Testis (tissue), 3 donors: ENCODE measurements around the gene MAZ. TPM values are rescaled to one million over a fixed set of nuclear protein-coding genes. Genes with fewer than 3 reads are reported as not detected.

Experiments
- DNase-seq: peaks from one replicate; pipeline ENCODE4 v3.0.0-alpha.2; 2019
- H3K27ac ChIP-seq, 2 donors: fragments of 200-600 bp; sonication (generic); one replicate each; pipeline ENCODE4 v1.5.1; 2019
- H3K27me3 ChIP-seq: fragments of 200-600 bp; sonication (generic); one replicate; pipeline ENCODE4 v1.5.1; 2019
- H3K36me3 ChIP-seq: fragments of 200-600 bp; sonication (generic); one replicate; pipeline ENCODE4 v1.5.1; 2017; ENCODE audit warnings: low read depth; ENCODE audit errors: missing control alignments
- H3K4me1 ChIP-seq: fragments of 200-600 bp; sonication (generic); one replicate; pipeline ENCODE4 v1.5.1; 2019
- H3K4me3 ChIP-seq, 2 donors: fragments of 200-600 bp; sonication (generic); one replicate each; pipeline ENCODE4 v1.5.1; 2017 to 2019
- H3K9me3 ChIP-seq: fragments of 200-600 bp; sonication (generic); one replicate; pipeline ENCODE4 v1.5.1; 2017
- CTCF ChIP-seq, 3 experiments: fragments of 450-650 bp in 2 of 3; fragments of 200-600 bp in 1 of 3; sonication (generic) in 1 of 3; IDR thresholded peaks; one replicate each; pipeline ENCODE4 v1.5.1; 2016 to 2019; ENCODE audit warnings: antibody characterized with exemption in 3 of 3, mild to moderate bottlenecking in 2 of 3, moderate library complexity in 1 of 3
- POLR2A ChIP-seq: fragments of 450-650 bp; IDR thresholded peaks from one replicate; pipeline ENCODE4 v1.6.1; 2017; ENCODE audit warnings: antibody characterized with exemption, mild to moderate bottlenecking, moderate library complexity
- WGBS, 2 donors: methylation state at CpG; one replicate each; pipeline ENCODE4 v1.1.5; 2018; 5-methylcytosine and 5-hydroxymethylcytosine counted together
- intact Hi-C: fragments of 100-400 bp; cut with DNase I; formaldehyde crosslinking; loops from one replicate; pipeline ENCODE4 v1.15.1; 2023; ENCODE audit warnings: low total_unique reads
- polyA plus RNA-seq: library from polyadenylated mRNA; stranded (reverse); fragments of 350-450 nt; fragmentation: Illumina TruSeq; extraction: RNeasy Lipid Tissue Mini Kit (QIAGEN cat#74804); gene quantifications from one replicate; pipeline ENCODE4 v1.2.3, GENCODE V29; 2014; ENCODE audit warnings: low read depth, low replicate concordance; ENCODE audit not compliant: insufficient read depth
- total RNA-seq, 2 donors: library from RNA; depleted of rRNA; stranded (reverse); fragments of >200 nt; gene quantifications; one replicate each; pipeline ENCODE4 v1.2.3, GENCODE V29; 2016

The MAZ gene
- total and polyA plus RNA-seq, 3 donors from 2014 or later, result 173 to 217 (median 186) TPM

DNA sequence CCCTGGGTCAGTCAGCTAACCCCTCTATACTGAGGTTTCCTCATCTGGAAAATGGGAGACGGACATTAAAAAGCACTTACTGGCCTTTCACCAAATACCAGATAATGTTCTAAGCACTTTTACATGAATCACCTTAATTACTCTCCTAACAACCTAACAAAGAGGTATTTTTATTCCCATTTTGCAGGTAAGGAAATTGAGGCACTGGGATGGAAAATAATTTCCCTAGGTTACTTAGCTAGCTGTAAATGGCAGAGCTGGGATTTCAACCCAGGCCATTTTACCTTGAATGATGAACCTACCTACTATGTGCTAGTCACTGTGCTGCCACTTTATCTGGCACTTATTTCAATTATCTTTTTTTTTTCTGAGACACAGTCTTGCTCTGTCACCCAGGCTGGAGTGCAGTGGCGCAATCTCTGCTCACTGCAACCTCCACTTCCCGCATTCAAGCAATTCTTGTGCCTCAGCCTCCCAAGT is 12.1 kb upstream of the MAZ start:
- intact Hi-C loops, result no loop called here
- WGBS, 2 donors, result 96 to 99% methylated on average over 3 of the region's 3 CpGs
- TF ChIP-seq POLR2A (no peak), CTCF (IDR thresholded peaks at IDR 0.05) (no peak)
- H3K36me3 ChIP-seq, result no peaks in the 10 kb centered on the region
- no peaks in the 10 kb centered on the region for H3K9me3 ChIP-seq
- no peak overlapping the region for H3K27ac ChIP-seq
- H3K27me3 ChIP-seq, result no peaks in the 10 kb centered on the region
- no peak for DNase-seq
- no peak overlapping the region for H3K4me3 ChIP-seq
- peaks cover 15% of the 10 kb centered on the region for H3K4me1 ChIP-seq

DNA sequence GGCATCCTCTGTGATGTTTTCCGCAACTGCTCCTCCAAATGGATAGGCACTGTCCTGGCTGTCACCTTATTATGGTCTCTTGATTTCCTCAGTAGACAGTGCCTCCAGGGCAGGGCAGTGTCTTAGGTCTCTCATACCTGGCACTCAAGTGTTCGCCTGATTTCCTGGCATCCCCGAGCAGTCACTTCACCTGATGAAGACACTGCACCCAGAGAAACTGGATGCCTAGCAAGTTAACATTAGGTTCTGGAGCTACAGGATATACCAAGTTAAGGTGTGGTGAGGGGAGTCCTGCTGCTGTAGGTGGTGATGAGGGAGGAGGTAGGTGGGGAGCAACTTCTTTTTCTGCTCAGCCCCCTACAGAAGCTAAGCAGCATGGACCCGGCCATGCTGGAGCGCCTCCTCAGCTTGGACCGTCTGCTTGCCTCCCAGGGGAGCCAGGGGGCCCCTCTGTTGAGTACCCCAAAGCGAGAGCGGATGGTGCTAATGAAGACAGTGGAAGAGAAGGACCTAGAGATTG is 3.9 kb upstream of the MAZ start:
- Histone ChIP-seq H3K4me3 (no peak overlapping the region), H3K9me3 (no peaks in the 10 kb centered on the region), H3K27ac (no peak overlapping the region), H3K27me3 (no peaks in the 10 kb centered on the region), H3K4me1 (peaks cover 12% of the 10 kb centered on the region), H3K36me3 (no peaks in the 10 kb centered on the region)
- intact Hi-C loops, result no loop called here
- no peak for DNase-seq
- WGBS, 2 donors, result 85 to 94% methylated on average over 4 to 8 of the region's 8 CpGs
- TF ChIP-seq POLR2A, result no peak
- TF ChIP-seq CTCF (IDR thresholded peaks at IDR 0.05), result no peak

DNA sequence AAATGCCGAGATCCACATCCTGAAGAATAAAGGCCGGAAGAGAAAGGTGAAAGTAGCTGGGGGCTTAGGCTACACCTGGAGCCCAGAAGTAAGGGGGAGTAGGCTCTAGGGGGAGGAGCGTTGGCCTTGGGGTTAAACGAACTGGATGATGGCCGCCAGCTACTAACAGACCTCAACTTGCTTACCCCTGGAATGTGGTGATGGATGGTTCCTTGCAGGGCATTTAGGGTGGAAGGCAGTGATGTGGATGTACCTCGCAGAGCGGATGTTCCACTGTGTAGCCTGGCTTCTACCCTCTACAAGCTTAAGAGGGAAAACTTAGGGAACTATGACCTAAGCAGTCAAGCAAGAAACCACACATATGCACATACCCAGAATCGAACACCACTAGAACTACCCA is 2.3 kb upstream of the MAZ start:
- Histone ChIP-seq H3K36me3 (no peaks in the 10 kb centered on the region), H3K4me3 (peak overlapping the region in 1 of 2 donors; percentile 89), H3K4me1 (peaks cover 26% of the 10 kb centered on the region), H3K9me3 (no peaks in the 10 kb centered on the region), H3K27me3 (no peaks in the 10 kb centered on the region), H3K27ac (peak overlapping the region in 1 of 2 donors; percentile 93)
- intact Hi-C loops, result no loop called here
- TF ChIP-seq POLR2A (no peak), CTCF (IDR thresholded peaks at IDR 0.05) (no peak)
- WGBS, 2 donors, result 57 to 65% methylated on average over 8 of the region's 8 CpGs
- DNase-seq, result no peak

DNA sequence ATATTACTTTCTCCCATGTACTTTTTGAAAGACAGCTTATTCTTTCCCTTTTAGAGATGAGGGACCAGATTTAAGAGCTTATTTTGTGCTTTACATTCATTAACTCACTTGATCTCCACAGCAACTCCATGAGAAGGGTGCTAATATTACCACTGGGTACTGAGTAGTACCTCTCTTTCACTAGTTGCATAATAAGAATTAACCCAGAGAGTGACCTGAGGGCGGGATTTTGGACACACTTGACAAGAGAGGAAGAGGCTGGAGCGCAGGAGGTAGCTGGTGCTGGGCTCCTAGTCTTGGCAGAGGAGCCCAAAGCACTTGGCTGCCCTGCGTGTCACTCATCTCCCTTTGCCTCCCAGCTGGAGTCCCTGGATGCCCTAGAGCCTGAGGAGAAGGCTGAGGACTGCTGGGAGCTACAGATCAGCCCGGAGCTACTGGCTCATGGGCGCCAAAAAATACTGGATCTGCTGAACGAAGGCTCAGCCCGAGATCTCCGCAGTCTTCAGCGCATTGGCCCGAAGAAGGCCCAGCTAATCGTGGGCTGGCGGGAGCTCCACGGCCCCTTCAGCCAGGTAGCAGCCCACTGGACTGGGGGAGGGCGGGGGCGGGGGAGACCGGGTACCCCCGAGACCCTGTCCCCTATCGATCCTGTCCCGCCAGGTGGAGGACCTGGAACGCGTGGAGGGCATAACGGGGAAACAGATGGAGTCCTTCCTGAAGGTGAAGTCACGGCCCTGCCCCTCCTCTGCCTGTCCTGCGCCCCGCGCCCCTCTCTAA is 1.7 kb upstream of the MAZ start:
- no peaks in the 10 kb centered on the region for H3K36me3 ChIP-seq
- WGBS, 2 donors, result 2 to 8% methylated on average over 4 to 25 of the region's 26 CpGs
- H3K4me1 ChIP-seq, result peaks cover 33% of the 10 kb centered on the region
- no peaks in the 10 kb centered on the region for H3K27me3 ChIP-seq
- DNase-seq, result peak; percentile 59
- intact Hi-C loops, result no loop called here
- no peak for TF ChIP-seq CTCF (IDR thresholded peaks at IDR 0.05)
- no peak for TF ChIP-seq POLR2A
- H3K27ac ChIP-seq, result peak overlapping the region; percentile 93 to 94
- peak overlapping the region; percentile 66 to 89 for H3K4me3 ChIP-seq
- H3K9me3 ChIP-seq, result no peaks in the 10 kb centered on the region
